HG03025 (cell line): ENCODE data around the gene LRRC42.
A peak's percentile ranks its signal among the peaks of the same experiment; 100 is the strongest.

Experiments used
- ATAC-seq: cut with Tn5 transposase; IDR thresholded peaks from one replicate; pipeline ENCODE4 v1.9.1; 2021; ENCODE audit warnings: mild to moderate bottlenecking, moderate library complexity; ENCODE audit not compliant: unreplicated experiment, low FRiP score

LRRC42 gene, protein sequence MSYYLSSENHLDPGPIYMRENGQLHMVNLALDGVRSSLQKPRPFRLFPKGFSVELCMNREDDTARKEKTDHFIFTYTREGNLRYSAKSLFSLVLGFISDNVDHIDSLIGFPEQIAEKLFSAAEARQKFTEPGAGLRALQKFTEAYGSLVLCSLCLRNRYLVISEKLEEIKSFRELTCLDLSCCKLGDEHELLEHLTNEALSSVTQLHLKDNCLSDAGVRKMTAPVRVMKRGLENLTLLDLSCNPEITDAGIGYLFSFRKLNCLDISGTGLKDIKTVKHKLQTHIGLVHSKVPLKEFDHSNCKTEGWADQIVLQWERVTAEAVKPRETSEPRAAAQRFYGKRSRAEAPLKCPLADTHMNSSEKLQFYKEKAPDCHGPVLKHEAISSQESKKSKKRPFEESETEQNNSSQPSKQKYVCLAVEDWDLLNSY

DNA sequence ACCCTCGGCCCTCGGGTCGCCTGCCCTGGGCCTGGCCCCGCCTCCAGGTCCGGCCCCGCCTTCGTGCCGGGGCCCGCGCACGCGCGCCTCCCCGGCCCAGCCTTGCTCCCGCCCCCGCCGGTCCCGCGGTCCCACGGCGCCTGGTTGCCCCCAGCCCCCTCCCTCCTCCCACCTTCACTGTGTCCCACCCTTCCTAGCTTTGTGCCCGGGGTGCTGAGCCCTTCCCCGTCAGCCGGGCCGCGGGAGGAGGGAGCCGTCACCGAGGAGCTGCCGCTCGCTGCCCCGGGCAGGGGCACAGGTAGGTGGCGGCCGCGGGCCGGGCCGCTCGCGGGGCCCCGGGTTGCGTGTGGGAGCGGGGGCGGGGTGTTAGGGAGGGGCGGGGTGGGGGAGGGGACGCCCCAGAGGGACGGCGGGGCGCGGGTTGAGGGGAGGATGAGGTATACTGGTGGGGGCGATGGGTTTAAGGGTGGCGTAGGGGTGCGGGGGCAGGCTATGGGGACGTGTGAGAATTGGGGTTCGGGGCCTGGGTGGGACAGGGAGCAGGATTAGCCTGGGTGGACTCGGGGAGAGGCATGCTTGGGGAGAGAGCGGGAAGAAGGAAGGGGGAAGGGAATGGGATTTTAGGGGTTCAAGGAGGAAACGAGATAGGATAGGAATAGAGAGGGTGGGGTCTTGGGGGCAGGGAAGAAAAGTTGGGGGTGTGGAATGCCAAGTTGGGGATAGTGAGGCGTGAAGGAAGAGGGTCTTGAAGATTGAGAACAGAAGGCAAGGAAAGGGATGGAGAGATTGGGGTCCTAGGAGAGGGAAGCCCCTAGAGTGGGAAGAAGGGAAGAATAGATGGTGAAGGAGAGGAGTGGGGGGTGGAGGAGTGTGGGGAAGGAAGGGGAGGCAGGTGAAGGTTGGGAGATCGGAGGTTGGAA lies at the start of gene LRRC42:
Gene LRRC42 (plus strand): TSS at position 99 of the 920 bp plus-strand sequence. CDS start 5,650 bp downstream, outside the sequence.
- peak; percentile 67 for ATAC-seq

DNA sequence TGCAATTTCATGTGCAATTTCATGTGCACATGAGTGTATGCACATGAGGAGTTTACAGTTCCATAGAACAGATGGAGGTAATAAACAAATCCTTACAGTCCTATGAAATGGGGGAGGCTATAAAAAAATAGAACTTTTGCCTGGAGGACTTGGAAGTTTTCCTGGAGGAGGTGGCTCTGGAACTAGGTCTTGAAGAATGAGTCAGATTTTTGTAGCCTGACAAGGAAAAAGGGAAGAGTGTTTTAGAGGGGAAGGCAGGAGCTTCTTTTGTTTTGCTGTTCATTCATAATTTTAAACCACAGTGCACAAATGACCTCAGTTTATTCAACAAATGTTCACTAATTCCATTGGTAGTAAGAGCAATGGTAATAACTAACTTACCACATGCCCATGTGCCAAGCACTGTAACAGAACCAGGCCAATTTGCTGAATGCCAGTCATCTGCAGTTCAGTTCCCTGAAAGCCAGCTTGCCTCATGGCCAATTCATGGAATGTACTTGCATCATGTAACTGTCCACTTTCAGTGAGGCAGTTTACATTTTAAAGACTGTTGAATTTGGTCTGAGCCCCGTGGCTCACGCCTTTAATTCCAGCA lies 49.4 kb upstream of the LRRC42 start:
- no peak for ATAC-seq

DNA sequence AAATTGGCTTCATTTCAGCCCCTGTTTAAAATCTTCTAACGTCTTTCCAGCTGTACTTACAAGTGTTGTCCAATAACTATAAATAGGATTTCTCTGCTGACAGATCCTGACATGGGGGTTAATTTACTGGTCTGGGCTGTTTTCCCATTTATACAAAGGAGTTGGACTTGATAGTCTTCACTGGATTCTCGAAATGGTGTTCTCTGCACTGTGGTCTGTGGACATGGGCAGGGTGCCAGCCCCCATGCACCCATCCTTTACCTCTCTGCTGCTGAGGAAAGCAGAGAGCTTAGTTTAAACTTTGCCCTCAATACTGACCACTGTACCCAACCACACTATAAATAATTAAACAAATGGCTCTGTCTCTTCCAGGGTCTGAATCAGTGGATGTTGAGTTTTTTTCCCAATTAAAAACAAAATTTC lies 46.9 kb upstream of the LRRC42 start:
- ATAC-seq, result no peak

DNA sequence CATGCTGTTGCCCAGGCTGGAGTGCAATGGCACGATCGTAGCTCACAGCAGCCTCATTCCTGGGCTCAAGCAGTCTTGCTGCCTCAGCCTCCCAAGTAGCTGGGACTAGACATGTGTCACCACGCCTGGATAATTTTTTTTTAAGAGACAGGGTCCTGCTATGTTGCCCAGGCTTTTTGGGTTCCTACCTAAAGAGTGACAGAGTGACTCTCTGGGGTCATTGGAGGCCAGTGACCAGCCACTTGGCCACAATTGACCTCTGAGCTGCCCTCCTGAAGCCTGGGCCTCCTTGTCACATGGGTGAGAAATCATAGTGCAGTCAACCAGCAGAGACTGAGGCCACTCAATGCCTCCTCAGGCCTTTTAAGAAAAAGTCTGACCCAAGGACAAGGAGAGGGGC lies 46.4 kb upstream of the LRRC42 start:
- ATAC-seq, result no peak

DNA sequence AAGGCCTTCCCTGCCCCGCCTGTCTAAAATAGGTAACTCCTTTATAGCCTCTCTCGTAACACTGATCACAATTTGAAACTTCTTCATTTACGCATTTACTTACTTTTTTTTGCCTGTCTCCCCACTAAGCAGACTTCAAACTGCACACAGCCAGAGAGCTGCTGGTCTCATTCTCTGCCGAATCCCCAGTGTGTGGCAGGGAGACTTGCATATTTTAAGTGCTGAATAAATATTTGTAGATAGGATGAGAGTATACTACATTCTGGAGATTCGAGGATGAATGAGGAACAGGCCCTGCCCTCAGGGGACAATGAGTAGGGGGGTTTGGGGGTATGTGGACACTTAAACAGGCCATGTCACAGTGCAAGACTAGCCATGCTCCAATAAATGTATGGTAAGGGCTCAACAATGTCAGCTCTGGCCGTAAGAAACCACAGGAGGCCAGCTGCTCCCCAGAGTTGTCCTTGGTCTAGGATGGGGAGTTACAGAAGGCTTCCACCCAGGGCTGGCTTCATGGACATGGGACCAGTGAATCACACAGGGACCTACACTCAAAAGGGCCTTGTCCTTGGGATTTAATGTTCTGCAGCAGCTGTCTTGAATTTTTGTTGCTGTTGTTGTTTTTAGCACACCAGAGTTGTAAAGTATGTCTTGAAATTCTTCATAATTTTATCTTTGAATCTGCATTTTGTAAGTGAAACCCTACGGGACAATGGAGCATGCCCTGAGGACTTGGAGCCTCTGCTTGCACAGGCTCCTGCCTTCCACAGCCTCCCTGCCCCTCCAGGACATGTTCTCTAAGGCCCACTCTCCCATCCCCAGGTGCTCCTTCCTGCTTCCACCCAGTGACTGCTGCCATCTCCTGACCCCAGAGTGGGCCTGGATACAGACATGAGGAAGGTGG lies 43.7 kb upstream of the LRRC42 start:
- ATAC-seq, result no peak

DNA sequence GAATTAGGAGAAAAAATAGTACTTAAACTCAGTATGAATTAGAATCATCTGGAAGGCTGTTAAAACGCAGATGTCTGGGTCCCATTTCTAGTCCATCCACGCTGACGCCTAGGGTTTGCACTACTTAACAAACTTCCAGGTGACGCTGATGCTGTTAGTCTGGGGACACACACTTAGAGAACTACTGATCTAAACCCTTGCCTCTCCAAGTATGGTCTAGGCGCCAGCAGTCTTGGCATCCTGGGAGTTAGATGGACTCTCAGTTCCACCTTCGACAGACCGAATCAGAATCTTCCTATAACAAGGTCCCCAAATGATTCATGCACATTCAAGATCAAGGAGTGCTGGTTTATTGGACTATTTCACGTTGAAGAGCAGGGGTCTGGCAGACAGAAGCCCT lies 40.6 kb upstream of the LRRC42 start:
- ATAC-seq, result no peak

DNA sequence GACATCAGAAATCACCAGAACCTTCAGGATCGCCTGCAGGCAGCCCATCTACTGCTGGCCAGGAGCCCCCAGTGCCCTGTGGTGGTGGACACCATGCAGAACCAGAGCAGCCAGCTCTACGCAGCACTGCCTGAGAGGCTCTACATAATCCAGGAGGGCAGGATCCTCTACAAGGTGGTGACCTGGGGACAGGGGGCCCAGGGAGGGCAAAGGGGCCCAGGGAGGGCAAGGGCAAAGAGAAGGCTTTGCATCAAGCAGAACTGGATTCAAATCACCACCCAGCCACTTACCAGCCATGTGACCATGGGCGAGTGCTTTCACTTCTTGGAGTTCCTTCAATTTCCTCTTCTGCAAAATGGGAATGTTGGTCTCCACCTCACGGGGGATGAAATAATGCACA lies 40.0 kb upstream of the LRRC42 start:
- ATAC-seq, result no peak

DNA sequence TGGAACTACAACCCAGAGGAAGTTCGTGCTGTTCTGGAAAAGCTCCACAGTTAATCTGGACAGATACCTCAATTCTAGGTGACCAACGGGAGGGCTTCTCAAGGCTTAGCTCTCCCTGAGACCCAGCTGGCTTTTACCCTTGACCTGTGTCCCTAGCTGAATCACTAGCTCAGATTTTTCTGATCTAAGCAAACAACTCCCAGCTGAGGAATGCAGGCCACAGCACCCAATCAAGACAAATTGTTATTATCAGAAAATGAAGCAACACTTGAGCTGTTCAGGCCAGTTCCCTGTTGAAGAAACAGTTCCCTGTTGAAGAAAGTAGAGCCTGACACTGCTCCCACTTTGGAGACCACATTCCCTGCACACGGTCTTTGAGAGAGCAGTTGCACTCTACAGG lies 36.2 kb upstream of the LRRC42 start:
- no peak for ATAC-seq

DNA sequence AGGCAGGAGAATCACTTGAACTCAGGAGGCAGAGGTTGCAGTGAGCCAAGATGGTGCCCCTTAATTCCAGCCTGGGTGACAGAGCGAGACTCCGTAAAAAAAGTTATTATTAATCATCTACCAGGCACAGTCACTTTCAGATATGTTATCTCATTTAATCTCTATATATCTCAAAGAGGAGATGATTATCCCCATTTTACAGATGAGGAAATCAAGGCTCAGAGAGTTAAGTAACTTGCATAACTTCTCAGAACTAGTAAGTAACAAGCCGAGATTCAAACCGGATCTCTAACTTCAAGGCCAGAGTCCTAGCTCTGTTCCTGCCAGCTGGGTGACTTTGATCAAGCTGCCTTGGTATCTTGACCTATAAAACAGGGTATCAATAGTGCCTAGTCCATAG lies 34.7 kb upstream of the LRRC42 start:
- ATAC-seq, result no peak

DNA sequence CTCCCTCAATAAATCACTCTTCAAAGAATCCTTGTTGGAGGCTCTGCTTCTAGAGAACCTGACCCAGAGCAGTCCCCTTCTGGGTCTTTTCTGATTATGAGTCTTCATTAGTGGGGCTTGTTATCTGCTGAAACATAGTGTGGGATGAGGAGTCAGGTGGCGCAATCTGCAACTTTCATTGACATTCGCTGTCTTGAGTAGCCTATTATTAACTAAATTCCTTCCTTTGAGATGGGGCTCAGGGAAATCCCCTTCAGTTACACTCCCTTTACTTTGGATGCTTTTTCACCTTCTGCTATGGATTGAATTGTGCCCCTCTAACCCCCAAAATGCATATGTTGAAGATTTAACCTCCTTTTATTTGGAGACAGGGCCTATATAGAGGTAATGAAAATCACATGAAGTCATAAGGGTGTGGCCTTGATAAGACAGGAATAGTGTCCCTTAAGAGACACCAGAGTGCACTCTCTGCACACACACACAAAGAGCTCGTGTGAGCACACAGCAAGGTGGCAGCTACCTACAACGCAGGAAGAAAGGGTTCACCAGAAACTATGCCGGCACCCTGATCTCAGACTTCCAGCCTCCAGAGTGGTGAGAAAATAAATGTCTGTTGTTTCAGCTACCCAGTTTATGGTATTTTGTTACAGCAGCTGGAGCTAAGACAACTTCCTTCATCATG lies 32.7 kb upstream of the LRRC42 start:
- no peak for ATAC-seq

DNA sequence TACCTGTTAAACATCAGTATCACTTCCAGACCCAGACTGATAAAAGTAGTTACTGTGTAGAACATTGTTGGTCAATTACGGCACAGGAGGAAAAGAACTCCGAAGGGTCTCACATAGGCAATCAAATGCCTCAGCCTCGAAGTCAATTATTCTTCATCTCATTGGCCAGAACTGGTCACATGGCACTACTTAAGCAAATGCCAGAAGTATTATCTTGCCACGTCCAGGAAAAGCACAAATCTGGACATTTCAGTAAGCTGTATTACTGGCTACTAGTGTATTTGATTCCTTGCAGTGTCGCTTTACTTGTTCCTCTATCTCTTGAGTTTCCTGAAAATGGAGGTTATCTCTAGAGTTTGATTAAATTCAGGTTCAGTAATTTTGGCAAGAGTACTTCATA lies 27.8 kb upstream of the LRRC42 start:
- no peak for ATAC-seq

DNA sequence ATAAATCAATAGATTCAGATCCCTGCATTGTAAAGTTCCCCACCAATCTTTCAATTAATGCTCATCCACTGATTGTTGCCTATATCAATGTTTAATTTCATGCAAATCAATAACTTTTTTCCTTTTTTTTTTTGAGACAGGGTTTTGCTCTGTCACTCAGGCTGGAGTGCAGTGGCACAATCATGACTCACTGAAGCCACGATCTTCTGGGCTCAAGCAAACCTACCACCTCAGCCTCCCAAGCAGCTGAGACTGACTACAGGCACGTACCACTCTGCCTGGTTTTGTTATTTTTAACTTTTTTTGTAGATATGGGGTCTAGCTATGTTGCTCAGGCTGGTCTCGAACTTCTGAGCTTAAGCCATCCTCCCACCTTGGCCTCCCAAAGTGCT lies 26.5 kb upstream of the LRRC42 start:
- no peak for ATAC-seq

DNA sequence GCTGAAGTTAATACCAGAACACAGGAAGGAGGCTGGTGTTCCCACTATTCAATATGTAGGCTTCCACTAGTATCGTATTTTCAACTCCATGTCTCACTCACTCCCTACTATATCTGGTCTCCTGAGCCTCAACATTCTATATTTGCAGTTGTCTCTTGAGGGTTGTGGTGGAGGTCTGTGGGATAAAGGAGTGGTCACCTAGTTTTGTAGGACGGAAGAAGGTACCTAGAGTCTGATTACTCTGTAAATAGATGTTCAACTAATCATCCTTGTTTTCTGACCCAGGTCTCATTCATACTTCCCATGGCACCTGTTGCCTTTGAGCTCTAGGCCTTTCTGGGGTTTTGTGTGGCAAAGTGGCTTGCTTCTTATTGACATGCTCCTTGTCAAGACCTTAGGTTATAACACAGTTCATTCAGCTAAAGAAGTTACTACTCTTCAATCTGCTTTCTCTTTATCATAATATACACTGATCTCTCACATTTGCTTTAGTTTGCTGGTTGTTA lies 18.7 kb upstream of the LRRC42 start:
- no peak for ATAC-seq

DNA sequence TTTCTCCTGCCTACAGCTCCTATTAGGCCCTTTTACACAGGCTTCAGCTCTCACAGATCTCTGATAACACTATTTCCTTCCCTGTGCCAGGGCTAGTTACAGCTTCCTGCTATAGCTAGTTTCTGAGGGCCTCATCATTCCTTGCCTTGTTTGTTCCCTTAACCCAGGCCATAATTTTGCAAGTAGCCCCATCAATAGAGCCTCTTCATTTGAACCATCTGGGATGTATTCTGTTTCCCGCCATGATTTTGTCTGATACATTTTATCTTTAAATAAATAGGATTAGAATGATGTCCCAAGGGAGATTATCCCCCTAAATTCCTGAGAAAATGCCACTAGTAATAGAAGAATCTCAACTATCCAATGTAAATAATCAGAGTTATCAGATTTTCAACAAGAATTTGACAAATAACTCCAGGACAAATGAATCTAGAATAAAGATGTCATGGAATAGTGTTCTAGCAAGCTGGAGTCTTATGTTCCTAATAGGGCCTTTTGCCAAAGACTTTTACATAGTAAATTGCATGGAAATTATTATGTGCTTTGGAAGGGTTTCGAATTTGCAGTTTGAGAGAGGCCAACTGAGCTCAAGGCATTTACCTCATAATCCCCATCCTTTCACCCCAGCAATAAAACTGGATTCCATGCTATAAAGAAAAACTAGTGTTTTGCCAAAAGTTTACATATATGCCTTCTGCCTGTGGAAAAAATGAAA lies 16.7 kb upstream of the LRRC42 start:
- no peak for ATAC-seq

DNA sequence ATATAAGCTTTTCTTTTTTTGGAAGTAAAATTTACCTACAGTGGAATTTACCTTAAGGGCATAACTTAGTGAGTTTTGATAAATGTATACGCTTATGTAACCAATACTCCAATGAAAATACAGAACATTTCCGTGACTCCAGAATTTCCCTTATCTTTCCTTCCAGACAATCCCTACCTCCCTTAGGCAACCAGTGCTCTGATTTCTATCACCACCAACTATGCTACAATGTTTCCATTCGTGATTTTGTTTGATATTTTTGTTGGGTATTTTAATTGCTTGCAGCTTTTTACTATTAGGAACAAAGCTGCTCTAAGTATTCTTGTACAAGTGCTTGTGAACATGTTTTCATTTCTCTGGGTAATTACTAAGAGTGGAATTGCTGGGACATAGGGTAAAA lies 15.2 kb upstream of the LRRC42 start:
- no peak for ATAC-seq

DNA sequence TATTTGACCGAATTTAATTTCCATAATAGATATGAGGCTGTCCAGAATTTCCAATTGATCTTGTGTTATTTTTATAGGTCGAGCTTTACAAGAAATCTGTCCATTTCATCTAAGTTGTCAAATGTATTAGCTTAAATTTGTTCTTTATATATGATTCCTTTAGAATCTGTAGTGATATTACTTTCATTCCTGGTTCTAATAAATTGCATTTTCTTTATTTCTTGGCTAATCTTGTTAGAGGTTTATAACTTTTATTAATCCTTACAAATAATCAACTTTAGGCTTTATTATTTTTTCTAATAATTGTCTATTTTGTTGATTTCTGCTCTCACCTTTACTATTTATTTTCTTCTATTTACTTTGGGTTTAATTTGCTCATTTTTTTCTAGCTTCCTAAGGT lies 14.6 kb upstream of the LRRC42 start:
- ATAC-seq, result no peak

DNA sequence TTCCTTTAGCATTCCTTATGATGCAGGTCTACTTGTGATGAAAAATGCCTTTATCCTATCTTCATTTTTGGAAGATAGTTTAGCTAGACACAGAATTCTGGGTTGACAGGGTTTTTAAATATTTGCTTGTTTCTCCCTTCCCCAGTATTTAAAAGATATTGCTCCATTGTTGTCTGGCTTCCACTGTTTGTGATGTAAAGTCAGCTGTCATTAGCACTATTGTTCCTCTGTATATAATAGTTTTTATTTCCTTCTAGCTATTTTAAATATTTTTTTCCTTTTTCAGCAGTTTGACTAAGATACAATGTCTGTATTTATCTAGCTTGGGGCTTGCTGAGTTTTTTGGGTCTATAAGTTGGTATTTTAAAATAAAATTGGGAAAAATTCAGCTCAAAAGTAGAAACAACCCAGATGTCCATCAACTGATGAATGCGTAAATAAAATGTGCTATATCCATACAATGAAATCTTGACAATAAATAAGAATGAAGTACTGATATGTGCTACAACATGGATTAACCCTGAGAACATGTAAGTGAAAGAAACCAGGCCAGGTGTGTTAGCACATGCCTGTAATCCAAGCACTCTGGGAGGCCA lies 11.9 kb upstream of the LRRC42 start:
- ATAC-seq, result no peak

DNA sequence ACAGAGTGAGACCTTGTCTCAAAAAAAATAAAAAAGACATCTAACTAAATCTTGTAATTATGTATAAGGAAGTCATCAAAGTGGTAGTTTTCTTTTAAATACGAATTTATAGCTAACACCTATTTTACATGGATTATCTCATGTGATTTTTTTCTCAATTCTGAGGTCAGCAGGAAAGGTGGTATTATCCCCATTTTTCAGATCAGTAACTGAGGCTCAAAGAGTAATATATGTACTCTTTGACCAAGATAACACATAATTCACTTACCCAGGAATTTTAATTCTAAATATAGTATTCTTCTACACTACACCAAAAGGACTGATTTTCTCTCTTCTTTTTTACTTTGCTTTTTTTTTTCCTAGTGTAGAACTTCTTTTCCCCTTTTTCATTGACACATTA lies 9.7 kb upstream of the LRRC42 start:
- ATAC-seq, result no peak
